ENCODE data around the gene PIGL. TPM values are rescaled to one million over a fixed set of nuclear protein-coding genes. Genes with fewer than 3 reads are reported as not detected.

Gene PIGL
- total RNA-seq, 4 donors from 2014 or later = 59.7 to 94.0 (median 68.0) TPM

GRCh38 chr17:16215273-16215964 is 1.6 kb upstream of the PIGL start, which contains the start of gene NCOR1:
Gene NCOR1 (minus strand): TSS chr17:16215534. CDS start chr17:16194569, 20,965 bp downstream.
- TF ChIP-seq CTCF (IDR thresholded peaks at IDR 0.05; ENCODE audit: low read depth) = no peak

GRCh38 chr17:16215965-16216316 is 1.1 kb upstream of the PIGL start:
- TF ChIP-seq CTCF (IDR thresholded peaks at IDR 0.05; ENCODE audit: low read depth) = no peak

GRCh38 chr17:16222406-16222805 is 5.4 kb downstream of the PIGL start:
- TF ChIP-seq CTCF (IDR thresholded peaks at IDR 0.05; ENCODE audit: low read depth) = no peak

GRCh38 chr17:16232391-16232790 is 15.4 kb downstream of the PIGL start:
- TF ChIP-seq CTCF (IDR thresholded peaks at IDR 0.05; ENCODE audit: low read depth) = no peak

GRCh38 chr17:16239931-16240330 is 22.9 kb downstream of the PIGL start:
- TF ChIP-seq CTCF (IDR thresholded peaks at IDR 0.05; ENCODE audit: low read depth) = no peak

- no peak for TF ChIP-seq CTCF (IDR thresholded peaks at IDR 0.05; ENCODE audit: low read depth)
These were observed 24.9 kb downstream of the PIGL start for GRCh38 chr17:16241906-16242399.

GRCh38 chr17:16243385-16243784 is 26.4 kb downstream of the PIGL start:
- TF ChIP-seq CTCF (IDR thresholded peaks at IDR 0.05; ENCODE audit: low read depth) = no peak
